AG10803 (cell line): Measurements from ENCODE around the gene BATF2.

Experiments
- DNase-seq: peaks from one replicate; pipeline ENCODE4 v3.0.0; 2010; ENCODE audit warnings: low read depth
- H3K4me3 ChIP-seq: 2 replicates; pipeline ENCODE4 v1.5.1; 2011; ENCODE audit warnings: mild to moderate bottlenecking, low read length, control low read depth
- CTCF ChIP-seq: conservative IDR thresholded peaks from 2 replicates; pipeline ENCODE4 v1.5.1; 2011; ENCODE audit warnings: mild to moderate bottlenecking, low read length, control low read depth, inconsistent platforms

BATF2 gene

GRCh38 chr11:64998690-64999431, 2.1 kb upstream of the BATF2 start:
- no peak overlapping the region for H3K4me3 ChIP-seq
- DNase-seq: no peak
- TF ChIP-seq CTCF: no peak

GRCh38 chr11:64998141-64998540, 1.4 kb upstream of the BATF2 start:
- H3K4me3 ChIP-seq: no peak overlapping the region
- TF ChIP-seq CTCF: no peak
- no peak for DNase-seq

- no peak for TF ChIP-seq CTCF
- no peak for DNase-seq
- H3K4me3 ChIP-seq: peak overlapping the region; percentile 53
Measured at GRCh38 chr11:64996327-64996709, 453 bp downstream of the BATF2 start.

- DNase-seq: no peak
- no peak for TF ChIP-seq CTCF
- H3K4me3 ChIP-seq: no peak overlapping the region
Measured at GRCh38 chr11:64994318-64994717, 2.5 kb downstream of the BATF2 start.

- no peak for DNase-seq
- no peak for TF ChIP-seq CTCF
- H3K4me3 ChIP-seq: no peak overlapping the region
Measured at GRCh38 chr11:64990222-64990923, 6.4 kb downstream of the BATF2 start.

- TF ChIP-seq CTCF: no peak
- no peak for DNase-seq
- H3K4me3 ChIP-seq: no peak overlapping the region
Measured at GRCh38 chr11:64989416-64989815, 7.4 kb downstream of the BATF2 start.
